Measurements from ENCODE around the gene LCN10.

GRCh38 chr9:136743639-136744211 lies 985 bp upstream of the LCN10 start:
- TF ChIP-seq POLR2AphosphoS5 (IDR thresholded peaks at IDR 0.05): no peak
- no peak for TF ChIP-seq CTCF (IDR thresholded peaks at IDR 0.05)

Data from esophagus muscularis mucosa (tissue), 3 donors.